Measurements from ENCODE around the gene CCNI.

Gene CCNI

DNA sequence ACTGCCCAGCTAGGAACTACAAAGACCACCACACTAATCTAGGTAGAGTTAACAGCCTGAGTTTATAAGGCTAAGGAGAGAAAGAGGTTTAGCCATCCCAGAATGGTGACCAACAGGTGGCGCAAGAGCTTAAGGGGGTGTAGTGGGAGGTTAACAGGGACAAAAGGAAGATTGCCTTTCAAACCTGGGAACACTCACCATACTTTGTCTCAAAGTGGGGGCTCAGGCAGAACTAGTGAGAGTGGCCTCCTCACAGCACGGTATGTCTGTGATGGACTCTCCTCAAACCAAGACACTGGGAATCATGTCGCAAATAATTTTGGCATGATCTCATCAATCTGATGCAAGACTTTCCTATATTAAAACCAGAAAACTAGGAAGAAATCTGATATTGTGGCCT, 23.4 kb downstream of the CCNI start:
- no peaks in the 10 kb centered on the region for H3K9me2 ChIP-seq (replicated peaks; ENCODE audit: insufficient read depth, low read length)
- no peak overlapping the region for H2AFZ ChIP-seq (ENCODE audit: low read length)
- DNase-seq, result peak; percentile 46
- no peak overlapping the region for H3K4me2 ChIP-seq (ENCODE audit: low read depth, low read length)
- H3K27me3 ChIP-seq (replicated peaks; ENCODE audit: insufficient read depth, low read length), result no peaks in the 10 kb centered on the region
- H4K20me1 ChIP-seq (ENCODE audit: insufficient read depth, low read length), result 0 out of 2 replicates have a peak, but pooled peaks cover 3% of the 10 kb centered on the region
- no peak overlapping the region for H3K9ac ChIP-seq (ENCODE audit: low read length)
- H3K4me3 ChIP-seq (ENCODE audit: low read length), result no peak overlapping the region
- TF ChIP-seq, protein P1, sequence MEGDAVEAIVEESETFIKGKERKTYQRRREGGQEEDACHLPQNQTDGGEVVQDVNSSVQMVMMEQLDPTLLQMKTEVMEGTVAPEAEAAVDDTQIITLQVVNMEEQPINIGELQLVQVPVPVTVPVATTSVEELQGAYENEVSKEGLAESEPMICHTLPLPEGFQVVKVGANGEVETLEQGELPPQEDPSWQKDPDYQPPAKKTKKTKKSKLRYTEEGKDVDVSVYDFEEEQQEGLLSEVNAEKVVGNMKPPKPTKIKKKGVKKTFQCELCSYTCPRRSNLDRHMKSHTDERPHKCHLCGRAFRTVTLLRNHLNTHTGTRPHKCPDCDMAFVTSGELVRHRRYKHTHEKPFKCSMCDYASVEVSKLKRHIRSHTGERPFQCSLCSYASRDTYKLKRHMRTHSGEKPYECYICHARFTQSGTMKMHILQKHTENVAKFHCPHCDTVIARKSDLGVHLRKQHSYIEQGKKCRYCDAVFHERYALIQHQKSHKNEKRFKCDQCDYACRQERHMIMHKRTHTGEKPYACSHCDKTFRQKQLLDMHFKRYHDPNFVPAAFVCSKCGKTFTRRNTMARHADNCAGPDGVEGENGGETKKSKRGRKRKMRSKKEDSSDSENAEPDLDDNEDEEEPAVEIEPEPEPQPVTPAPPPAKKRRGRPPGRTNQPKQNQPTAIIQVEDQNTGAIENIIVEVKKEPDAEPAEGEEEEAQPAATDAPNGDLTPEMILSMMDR (IDR thresholded peaks at IDR 0.05; ENCODE audit: low read length), result peak; percentile 82
- no peak for TF ChIP-seq EZH2phosphoT487 (IDR thresholded peaks at IDR 0.05; ENCODE audit: low read length)
- no peak overlapping the region for H3K27ac ChIP-seq (ENCODE audit: low read length)
- no peaks in the 10 kb centered on the region for H3K9me3 ChIP-seq (replicated peaks; ENCODE audit: insufficient read depth, low read length)
- peaks cover 17% of the 10 kb centered on the region; the same call in 1 of the 2 replicates for H3K36me3 ChIP-seq (replicated peaks; ENCODE audit: insufficient read depth, low read length)
- no peaks in the 10 kb centered on the region for H3F3A ChIP-seq (ENCODE audit: insufficient read depth, low read length)
- H3K4me1 ChIP-seq (ENCODE audit: low read length), result no peaks in the 10 kb centered on the region
- H3K79me2 ChIP-seq (ENCODE audit: low read length), result peaks cover 9% of the 10 kb centered on the region; the same call in 1 of the 2 replicates

GRCh38 chr4:77050962-77051361, 24.8 kb downstream of the CCNI start:
- TF ChIP-seq EZH2phosphoT487 (IDR thresholded peaks at IDR 0.05; ENCODE audit: low read length), result no peak
- no peak for TF ChIP-seq EZH2 (optimal IDR thresholded peaks at IDR 0.05; ENCODE audit: low read depth, low read length)
- TF ChIP-seq, protein P1 (IDR thresholded peaks at IDR 0.05; ENCODE audit: low read length), result no peak
- no peaks in the 10 kb centered on the region for H3K27me3 ChIP-seq (replicated peaks; ENCODE audit: insufficient read depth, low read length)
- no peaks in the 10 kb centered on the region for H3F3A ChIP-seq (ENCODE audit: insufficient read depth, low read length)
- peaks cover 7% of the 10 kb centered on the region; the same call in 1 of the 2 replicates for H3K79me2 ChIP-seq (ENCODE audit: low read length)
- H3K9ac ChIP-seq (ENCODE audit: low read length), result no peak overlapping the region
- no peak overlapping the region for H3K27ac ChIP-seq (ENCODE audit: low read length)
- no peaks in the 10 kb centered on the region for H3K9me3 ChIP-seq (replicated peaks; ENCODE audit: insufficient read depth, low read length)
- H3K4me2 ChIP-seq (ENCODE audit: low read depth, low read length), result no peak overlapping the region
- no peaks in the 10 kb centered on the region for H3K4me1 ChIP-seq (ENCODE audit: low read length)
- no peak overlapping the region for H2AFZ ChIP-seq (ENCODE audit: low read length)
- no peak for DNase-seq
- H3K4me3 ChIP-seq (ENCODE audit: low read length), result no peak overlapping the region
- 0 out of 2 replicates have a peak, but pooled peaks cover 3% of the 10 kb centered on the region for H4K20me1 ChIP-seq (ENCODE audit: insufficient read depth, low read length)
- no peaks in the 10 kb centered on the region for H3K9me2 ChIP-seq (replicated peaks; ENCODE audit: insufficient read depth, low read length)
- H3K36me3 ChIP-seq (replicated peaks; ENCODE audit: insufficient read depth, low read length), result peaks cover 13% of the 10 kb centered on the region; the same call in 1 of the 2 replicates

DNA sequence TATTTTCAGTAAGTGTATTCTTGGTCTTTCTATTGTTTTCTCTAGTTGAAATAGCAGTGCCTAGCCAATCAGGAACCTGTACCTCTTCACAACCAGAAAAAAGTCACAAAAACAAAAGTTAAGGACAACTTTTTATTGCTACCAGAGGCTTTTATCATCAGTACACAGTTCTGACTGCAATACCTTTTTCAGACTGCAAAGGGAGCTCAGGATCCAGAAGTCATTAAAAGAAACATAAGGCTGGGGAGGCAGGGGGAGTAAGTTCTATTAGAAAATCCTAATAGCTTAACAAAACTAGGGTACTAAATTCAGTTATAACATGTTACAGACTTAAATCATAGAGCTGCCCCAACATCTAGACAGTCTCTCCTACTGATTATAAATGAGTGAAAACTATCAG, 28.8 kb downstream of the CCNI start:
- Histone ChIP-seq H3K4me1 (ENCODE audit: low read length) (no peaks in the 10 kb centered on the region), H3K27ac (ENCODE audit: low read length) (no peak overlapping the region), H3K4me3 (ENCODE audit: low read length) (no peak overlapping the region), H3K9me3 (replicated peaks; ENCODE audit: insufficient read depth, low read length) (no peaks in the 10 kb centered on the region), H3K9me2 (replicated peaks; ENCODE audit: insufficient read depth, low read length) (no peaks in the 10 kb centered on the region), H3K9ac (ENCODE audit: low read length) (no peak overlapping the region), H4K20me1 (ENCODE audit: insufficient read depth, low read length) (no peaks in the 10 kb centered on the region), H3K27me3 (replicated peaks; ENCODE audit: insufficient read depth, low read length) (no peaks in the 10 kb centered on the region), H3K36me3 (replicated peaks; ENCODE audit: insufficient read depth, low read length) (0 out of 2 replicates have a peak, but pooled peaks cover 5% of the 10 kb centered on the region), H3K79me2 (ENCODE audit: low read length) (peaks cover under 1% of the 10 kb centered on the region; the same call in 1 of the 2 replicates), H3F3A (ENCODE audit: insufficient read depth, low read length) (peaks cover 3% of the 10 kb centered on the region), H2AFZ (ENCODE audit: low read length) (no peak overlapping the region), H3K4me2 (ENCODE audit: low read depth, low read length) (no peak overlapping the region)
- no peak for TF ChIP-seq EZH2phosphoT487 (IDR thresholded peaks at IDR 0.05; ENCODE audit: low read length)
- TF ChIP-seq, protein P1 (IDR thresholded peaks at IDR 0.05; ENCODE audit: low read length), result peak; percentile 21
- peak; percentile 33 for DNase-seq

Data from MM.1S (cell line).